HepG2 (cell line): Measurements from ENCODE around the gene CHST13. TPM values are rescaled to one million over a fixed set of nuclear protein-coding genes. Genes with fewer than 3 reads are reported as not detected.

Experiments
- ARHGAP35 ChIP-seq: sonication (generic); formaldehyde crosslinking; IDR thresholded peaks from 2 replicates; pipeline ENCODE4 v1.9.0; 2022; ENCODE audit warnings: mild to moderate bottlenecking, inconsistent platforms, moderate library complexity, missing genetic modification reagents, borderline replicate concordance
- BHLHE40 ChIP-seq: IDR thresholded peaks from 2 replicates; pipeline ENCODE4 v1.6.1; 2011; ENCODE audit warnings: low read length, improper control_type of control experiment
- HMG20A ChIP-seq: IDR thresholded peaks from 2 replicates; pipeline ENCODE4 v1.6.1; 2016; ENCODE audit warnings: borderline replicate concordance
- ISX ChIP-seq: sonication (generic); formaldehyde crosslinking; conservative IDR thresholded peaks from 2 replicates; pipeline ENCODE4 v1.5.0; 2020; ENCODE audit warnings: missing genetic modification reagents
- KAT7 ChIP-seq: IDR thresholded peaks from 2 replicates; pipeline ENCODE4 v1.6.1; 2018; ENCODE audit warnings: borderline replicate concordance, missing compliant biosample characterization
- ZNF567 ChIP-seq: sonication (generic); formaldehyde crosslinking; IDR thresholded peaks from 2 replicates; pipeline ENCODE4 v1.8.1; 2023; ENCODE audit warnings: mild to moderate bottlenecking, missing genetic modification reagents, borderline replicate concordance
- ZNF589 ChIP-seq: sonication (generic); formaldehyde crosslinking; conservative IDR thresholded peaks from 2 replicates; pipeline ENCODE4 v1.8.0; 2022; ENCODE audit warnings: mild to moderate bottlenecking, moderate library complexity, missing genetic modification reagents
- ZNF746 ChIP-seq: sonication (generic); formaldehyde crosslinking; IDR thresholded peaks from 2 replicates; pipeline ENCODE4 v1.8.0; 2022; ENCODE audit warnings: mild to moderate bottlenecking, missing genetic modification reagents
- polyA plus RNA-seq, 8 experiments: library from polyadenylated mRNA; depleted of rRNA in 3 of 8; stranded (reverse) in 7 of 8; unstranded in 1 of 8; fragments of >200 nt; fragmentation: Illumina TruSeq in 4 of 8; extraction: Trizol in 4 of 8; gene quantifications; 2 replicates each; pipeline versions ENCODE4 v1.2.1 to v1.2.3, GENCODE V29; 2011 to 2016; ENCODE audit warnings: low read depth in 4 of 8, missing spikeins in 1 of 8, mixed read lengths in 1 of 8; ENCODE audit not compliant: insufficient read depth in 1 of 8
- total RNA-seq, 5 experiments: library from RNA; depleted of rRNA; stranded (reverse); fragments of >200 nt; fragmentation: Illumina TruSeq; extraction: Trizol; gene quantifications; 2 replicates each; pipeline ENCODE4 v1.2.3, GENCODE V29; 2016; ENCODE audit warnings: low read depth in 1 of 5
- TF ChIP-seq, protein P1 (sequence below): sonication (generic); formaldehyde crosslinking; IDR thresholded peaks from 2 replicates; pipeline ENCODE4 v1.5.1; 2020; ENCODE audit warnings: mild to moderate bottlenecking, missing genetic modification reagents, moderate library complexity
- TF ChIP-seq, protein P2 (sequence below): sonication (generic); formaldehyde crosslinking; IDR thresholded peaks from 2 replicates; pipeline ENCODE4 v1.5.1; 2020; ENCODE audit warnings: mild to moderate bottlenecking, missing genetic modification reagents
- TF ChIP-seq, protein P3 (sequence below): sonication (generic); formaldehyde crosslinking; IDR thresholded peaks from 2 replicates; pipeline ENCODE4 v1.8.1; 2023; ENCODE audit warnings: mild to moderate bottlenecking, missing genetic modification reagents
- TF ChIP-seq, protein P4 (sequence below): sonication (generic); formaldehyde crosslinking; IDR thresholded peaks from 2 replicates; pipeline ENCODE4 v1.5.1; 2020; ENCODE audit warnings: mild to moderate bottlenecking, moderate library complexity, missing genetic modification reagents
- TF ChIP-seq, protein P5 (sequence below): sonication (generic); formaldehyde crosslinking; IDR thresholded peaks from 2 replicates; pipeline ENCODE4 v1.4.0; 2020; ENCODE audit warnings: missing genetic modification reagents, borderline replicate concordance

Gene CHST13
- total and polyA plus RNA-seq, 2 of the 13 experiments (the other 11 are each of a cell fraction or from before 2014, with no cell fraction given), result 32.0 to 43.1 TPM

DNA sequence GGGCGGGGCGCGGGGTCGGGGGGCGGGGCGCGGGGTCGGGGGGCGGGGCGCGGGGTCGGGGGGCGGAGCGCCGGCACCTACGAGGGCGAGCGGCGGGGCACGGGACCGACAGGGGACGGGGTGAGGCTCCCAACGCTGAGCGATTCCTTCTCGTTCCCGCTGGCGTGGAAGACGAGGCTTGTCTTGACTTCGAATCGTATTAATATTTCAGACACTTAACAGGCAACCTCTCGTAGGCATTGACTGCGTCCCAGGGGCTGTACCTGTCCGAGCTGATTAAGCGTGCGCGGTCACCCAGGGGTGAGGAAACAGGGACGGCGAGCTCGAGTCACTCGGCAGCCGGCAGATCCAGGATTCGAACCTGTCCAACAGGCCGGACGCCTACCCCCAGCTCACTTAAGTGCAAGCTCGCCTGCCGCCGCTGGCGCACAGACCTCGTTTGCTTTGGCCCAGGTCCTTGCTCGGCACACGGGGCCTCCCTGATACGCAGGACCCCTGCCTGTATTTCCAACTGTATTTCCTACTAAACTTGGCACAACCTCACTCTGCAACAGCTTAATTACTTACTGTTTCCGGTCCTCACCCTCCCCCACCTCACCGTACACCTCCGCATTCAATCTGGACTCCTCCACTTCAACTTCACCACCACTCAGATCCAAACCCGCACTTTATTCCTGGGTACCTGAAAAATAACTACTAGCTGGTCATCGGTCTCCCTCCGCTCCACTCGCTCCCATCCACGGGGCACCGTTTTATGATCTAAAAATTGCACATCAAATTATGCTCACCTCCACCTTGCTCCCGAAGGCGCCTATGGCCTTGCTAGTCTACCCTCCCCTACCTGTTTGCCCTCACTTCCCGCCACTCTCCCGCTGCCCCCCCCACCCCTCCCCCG, 47.5 kb upstream of the CHST13 start (continued):
- TF ChIP-seq, protein P1, sequence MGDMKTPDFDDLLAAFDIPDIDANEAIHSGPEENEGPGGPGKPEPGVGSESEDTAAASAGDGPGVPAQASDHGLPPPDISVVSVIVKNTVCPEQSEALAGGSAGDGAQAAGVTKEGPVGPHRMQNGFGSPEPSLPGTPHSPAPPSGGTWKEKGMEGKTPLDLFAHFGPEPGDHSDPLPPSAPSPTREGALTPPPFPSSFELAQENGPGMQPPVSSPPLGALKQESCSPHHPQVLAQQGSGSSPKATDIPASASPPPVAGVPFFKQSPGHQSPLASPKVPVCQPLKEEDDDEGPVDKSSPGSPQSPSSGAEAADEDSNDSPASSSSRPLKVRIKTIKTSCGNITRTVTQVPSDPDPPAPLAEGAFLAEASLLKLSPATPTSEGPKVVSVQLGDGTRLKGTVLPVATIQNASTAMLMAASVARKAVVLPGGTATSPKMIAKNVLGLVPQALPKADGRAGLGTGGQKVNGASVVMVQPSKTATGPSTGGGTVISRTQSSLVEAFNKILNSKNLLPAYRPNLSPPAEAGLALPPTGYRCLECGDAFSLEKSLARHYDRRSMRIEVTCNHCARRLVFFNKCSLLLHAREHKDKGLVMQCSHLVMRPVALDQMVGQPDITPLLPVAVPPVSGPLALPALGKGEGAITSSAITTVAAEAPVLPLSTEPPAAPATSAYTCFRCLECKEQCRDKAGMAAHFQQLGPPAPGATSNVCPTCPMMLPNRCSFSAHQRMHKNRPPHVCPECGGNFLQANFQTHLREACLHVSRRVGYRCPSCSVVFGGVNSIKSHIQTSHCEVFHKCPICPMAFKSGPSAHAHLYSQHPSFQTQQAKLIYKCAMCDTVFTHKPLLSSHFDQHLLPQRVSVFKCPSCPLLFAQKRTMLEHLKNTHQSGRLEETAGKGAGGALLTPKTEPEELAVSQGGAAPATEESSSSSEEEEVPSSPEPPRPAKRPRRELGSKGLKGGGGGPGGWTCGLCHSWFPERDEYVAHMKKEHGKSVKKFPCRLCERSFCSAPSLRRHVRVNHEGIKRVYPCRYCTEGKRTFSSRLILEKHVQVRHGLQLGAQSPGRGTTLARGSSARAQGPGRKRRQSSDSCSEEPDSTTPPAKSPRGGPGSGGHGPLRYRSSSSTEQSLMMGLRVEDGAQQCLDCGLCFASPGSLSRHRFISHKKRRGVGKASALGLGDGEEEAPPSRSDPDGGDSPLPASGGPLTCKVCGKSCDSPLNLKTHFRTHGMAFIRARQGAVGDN, result peak; percentile 79
- 0 out of 2 replicates have a peak, but pooled peaks have one; percentile 22 for TF ChIP-seq ZNF746 (CRISPR knock-in tag)
- TF ChIP-seq ZNF567 (CRISPR knock-in tag), result no peak
- peak; percentile 70; the same call in 1 of the 2 replicates for TF ChIP-seq BHLHE40
- TF ChIP-seq, protein P2, sequence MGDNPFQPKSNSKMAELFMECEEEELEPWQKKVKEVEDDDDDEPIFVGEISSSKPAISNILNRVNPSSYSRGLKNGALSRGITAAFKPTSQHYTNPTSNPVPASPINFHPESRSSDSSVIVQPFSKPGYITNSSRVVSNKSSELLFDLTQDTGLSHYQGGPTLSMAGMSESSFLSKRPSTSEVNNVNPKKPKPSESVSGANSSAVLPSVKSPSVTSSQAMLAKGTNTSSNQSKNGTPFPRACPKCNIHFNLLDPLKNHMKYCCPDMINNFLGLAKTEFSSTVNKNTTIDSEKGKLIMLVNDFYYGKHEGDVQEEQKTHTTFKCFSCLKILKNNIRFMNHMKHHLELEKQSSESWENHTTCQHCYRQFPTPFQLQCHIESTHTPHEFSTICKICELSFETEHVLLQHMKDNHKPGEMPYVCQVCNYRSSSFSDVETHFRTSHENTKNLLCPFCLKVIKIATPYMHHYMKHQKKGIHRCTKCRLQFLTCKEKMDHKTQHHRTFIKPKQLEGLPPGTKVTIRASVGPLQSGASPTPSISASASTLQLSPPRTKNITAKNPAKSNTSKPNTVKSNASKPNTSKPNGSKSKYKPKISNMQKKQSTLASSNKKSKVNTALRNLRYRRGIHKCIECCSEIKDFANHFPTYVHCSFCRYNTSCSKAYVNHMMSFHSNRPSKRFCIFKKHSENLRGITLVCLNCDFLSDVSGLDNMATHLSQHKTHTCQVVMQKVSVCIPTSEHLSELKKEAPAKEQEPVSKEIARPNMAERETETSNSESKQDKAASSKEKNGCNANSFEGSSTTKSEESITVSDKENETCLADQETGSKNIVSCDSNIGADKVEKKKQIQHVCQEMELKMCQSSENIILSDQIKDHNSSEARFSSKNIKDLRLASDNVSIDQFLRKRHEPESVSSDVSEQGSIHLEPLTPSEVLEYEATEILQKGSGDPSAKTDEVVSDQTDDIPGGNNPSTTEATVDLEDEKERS (CRISPR knock-in tag), result no peak
- no peak for TF ChIP-seq HMG20A (CRISPR knock-in tag)
- TF ChIP-seq ISX (CRISPR knock-in tag), result no peak
- peak; percentile 60; the same call in 1 of the 2 replicates for TF ChIP-seq KAT7 (CRISPR knock-in tag)
- no peak for TF ChIP-seq ZNF589 (CRISPR knock-in tag)
- TF ChIP-seq, protein P3, sequence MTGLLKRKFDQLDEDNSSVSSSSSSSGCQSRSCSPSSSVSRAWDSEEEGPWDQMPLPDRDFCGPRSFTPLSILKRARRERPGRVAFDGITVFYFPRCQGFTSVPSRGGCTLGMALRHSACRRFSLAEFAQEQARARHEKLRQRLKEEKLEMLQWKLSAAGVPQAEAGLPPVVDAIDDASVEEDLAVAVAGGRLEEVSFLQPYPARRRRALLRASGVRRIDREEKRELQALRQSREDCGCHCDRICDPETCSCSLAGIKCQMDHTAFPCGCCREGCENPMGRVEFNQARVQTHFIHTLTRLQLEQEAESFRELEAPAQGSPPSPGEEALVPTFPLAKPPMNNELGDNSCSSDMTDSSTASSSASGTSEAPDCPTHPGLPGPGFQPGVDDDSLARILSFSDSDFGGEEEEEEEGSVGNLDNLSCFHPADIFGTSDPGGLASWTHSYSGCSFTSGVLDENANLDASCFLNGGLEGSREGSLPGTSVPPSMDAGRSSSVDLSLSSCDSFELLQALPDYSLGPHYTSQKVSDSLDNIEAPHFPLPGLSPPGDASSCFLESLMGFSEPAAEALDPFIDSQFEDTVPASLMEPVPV (CRISPR knock-in tag), result peak; percentile 39; the same call in 1 of the 2 replicates
- TF ChIP-seq, protein P4, sequence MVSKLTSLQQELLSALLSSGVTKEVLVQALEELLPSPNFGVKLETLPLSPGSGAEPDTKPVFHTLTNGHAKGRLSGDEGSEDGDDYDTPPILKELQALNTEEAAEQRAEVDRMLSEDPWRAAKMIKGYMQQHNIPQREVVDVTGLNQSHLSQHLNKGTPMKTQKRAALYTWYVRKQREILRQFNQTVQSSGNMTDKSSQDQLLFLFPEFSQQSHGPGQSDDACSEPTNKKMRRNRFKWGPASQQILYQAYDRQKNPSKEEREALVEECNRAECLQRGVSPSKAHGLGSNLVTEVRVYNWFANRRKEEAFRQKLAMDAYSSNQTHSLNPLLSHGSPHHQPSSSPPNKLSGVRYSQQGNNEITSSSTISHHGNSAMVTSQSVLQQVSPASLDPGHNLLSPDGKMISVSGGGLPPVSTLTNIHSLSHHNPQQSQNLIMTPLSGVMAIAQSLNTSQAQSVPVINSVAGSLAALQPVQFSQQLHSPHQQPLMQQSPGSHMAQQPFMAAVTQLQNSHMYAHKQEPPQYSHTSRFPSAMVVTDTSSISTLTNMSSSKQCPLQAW (CRISPR knock-in tag), result peak; percentile 47; the same call in 1 of the 2 replicates
- 0 out of 2 replicates have a peak, but pooled peaks have one; percentile 35 for TF ChIP-seq ARHGAP35 (CRISPR knock-in tag)
- TF ChIP-seq, protein P5, sequence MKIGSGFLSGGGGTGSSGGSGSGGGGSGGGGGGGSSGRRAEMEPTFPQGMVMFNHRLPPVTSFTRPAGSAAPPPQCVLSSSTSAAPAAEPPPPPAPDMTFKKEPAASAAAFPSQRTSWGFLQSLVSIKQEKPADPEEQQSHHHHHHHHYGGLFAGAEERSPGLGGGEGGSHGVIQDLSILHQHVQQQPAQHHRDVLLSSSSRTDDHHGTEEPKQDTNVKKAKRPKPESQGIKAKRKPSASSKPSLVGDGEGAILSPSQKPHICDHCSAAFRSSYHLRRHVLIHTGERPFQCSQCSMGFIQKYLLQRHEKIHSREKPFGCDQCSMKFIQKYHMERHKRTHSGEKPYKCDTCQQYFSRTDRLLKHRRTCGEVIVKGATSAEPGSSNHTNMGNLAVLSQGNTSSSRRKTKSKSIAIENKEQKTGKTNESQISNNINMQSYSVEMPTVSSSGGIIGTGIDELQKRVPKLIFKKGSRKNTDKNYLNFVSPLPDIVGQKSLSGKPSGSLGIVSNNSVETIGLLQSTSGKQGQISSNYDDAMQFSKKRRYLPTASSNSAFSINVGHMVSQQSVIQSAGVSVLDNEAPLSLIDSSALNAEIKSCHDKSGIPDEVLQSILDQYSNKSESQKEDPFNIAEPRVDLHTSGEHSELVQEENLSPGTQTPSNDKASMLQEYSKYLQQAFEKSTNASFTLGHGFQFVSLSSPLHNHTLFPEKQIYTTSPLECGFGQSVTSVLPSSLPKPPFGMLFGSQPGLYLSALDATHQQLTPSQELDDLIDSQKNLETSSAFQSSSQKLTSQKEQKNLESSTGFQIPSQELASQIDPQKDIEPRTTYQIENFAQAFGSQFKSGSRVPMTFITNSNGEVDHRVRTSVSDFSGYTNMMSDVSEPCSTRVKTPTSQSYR (CRISPR knock-in tag), result peak; percentile 17; the same call in 1 of the 2 replicates
